ENCODE data around the gene ARHGAP4.

The ARHGAP4 gene

GRCh38 chrX:153967536-153968224 lies 41.6 kb upstream of the ARHGAP4 start:
- peaks cover 6% of the 10 kb centered on the region for H3K36me3 Mint-ChIP-seq
- H3K4me3 Mint-ChIP-seq, result peak overlapping the region; percentile 100
- H3K27me3 Mint-ChIP-seq, result no peaks in the 10 kb centered on the region
- H3K27ac Mint-ChIP-seq, result peak overlapping the region; percentile 87
- no peaks in the 10 kb centered on the region for H3K9me3 Mint-ChIP-seq
- H3K4me1 Mint-ChIP-seq, result peaks cover 35% of the 10 kb centered on the region

- H3K27ac Mint-ChIP-seq, result peak overlapping the region; percentile 87
- H3K4me3 Mint-ChIP-seq, result peak overlapping the region; percentile 100
- H3K27me3 Mint-ChIP-seq, result no peaks in the 10 kb centered on the region
- H3K9me3 Mint-ChIP-seq, result no peaks in the 10 kb centered on the region
- peaks cover 6% of the 10 kb centered on the region for H3K36me3 Mint-ChIP-seq
- H3K4me1 Mint-ChIP-seq, result peaks cover 35% of the 10 kb centered on the region
These were observed 40.9 kb upstream of the ARHGAP4 start for GRCh38 chrX:153966841-153967535.

GRCh38 chrX:153966283-153966688 lies 40.2 kb upstream of the ARHGAP4 start:
- H3K9me3 Mint-ChIP-seq, result no peaks in the 10 kb centered on the region
- peaks cover 5% of the 10 kb centered on the region for H3K36me3 Mint-ChIP-seq
- H3K27me3 Mint-ChIP-seq, result no peaks in the 10 kb centered on the region
- H3K27ac Mint-ChIP-seq, result peak overlapping the region; percentile 51
- peak overlapping the region; percentile 100 for H3K4me3 Mint-ChIP-seq
- H3K4me1 Mint-ChIP-seq, result peaks cover 35% of the 10 kb centered on the region

- Mint-ChIP-seq H3K4me3 (peak overlapping the region; percentile 30), H3K9me3 (no peaks in the 10 kb centered on the region), H3K27ac (peak overlapping the region; percentile 59), H3K36me3 (peaks cover 5% of the 10 kb centered on the region), H3K4me1 (peaks cover 35% of the 10 kb centered on the region), H3K27me3 (no peaks in the 10 kb centered on the region)
These were observed 39.3 kb upstream of the ARHGAP4 start for GRCh38 chrX:153965406-153965805.

- Mint-ChIP-seq H3K36me3 (peaks cover 5% of the 10 kb centered on the region), H3K27me3 (no peaks in the 10 kb centered on the region), H3K27ac (no peak overlapping the region)
These were observed 38.0 kb upstream of the ARHGAP4 start for GRCh38 chrX:153964105-153964504.

GRCh38 chrX:153963546-153963945 lies 37.5 kb upstream of the ARHGAP4 start:
- Mint-ChIP-seq H3K36me3 (peaks cover 5% of the 10 kb centered on the region), H3K4me1 (peaks cover 35% of the 10 kb centered on the region), H3K27ac (no peak overlapping the region), H3K27me3 (no peaks in the 10 kb centered on the region), H3K4me3 (no peak overlapping the region), H3K9me3 (no peaks in the 10 kb centered on the region)

More at GRCh38 chrX:153964105-153964504, 38.0 kb upstream of the ARHGAP4 start:
- H3K4me3 Mint-ChIP-seq, result no peak overlapping the region
- H3K9me3 Mint-ChIP-seq, result no peaks in the 10 kb centered on the region
- peaks cover 35% of the 10 kb centered on the region for H3K4me1 Mint-ChIP-seq

- Mint-ChIP-seq H3K9me3 (no peaks in the 10 kb centered on the region), H3K36me3 (no peaks in the 10 kb centered on the region), H3K27ac (no peak overlapping the region), H3K4me3 (no peak overlapping the region), H3K27me3 (no peaks in the 10 kb centered on the region), H3K4me1 (peaks cover 15% of the 10 kb centered on the region)
These were observed 35.2 kb upstream of the ARHGAP4 start for GRCh38 chrX:153961292-153961691.

- Mint-ChIP-seq H3K9me3 (no peaks in the 10 kb centered on the region), H3K27me3 (no peaks in the 10 kb centered on the region), H3K4me3 (no peak overlapping the region), H3K4me1 (peaks cover 10% of the 10 kb centered on the region), H3K27ac (no peak overlapping the region), H3K36me3 (no peaks in the 10 kb centered on the region)
These were observed 34.7 kb upstream of the ARHGAP4 start for GRCh38 chrX:153960786-153961185.

- H3K36me3 Mint-ChIP-seq, result no peaks in the 10 kb centered on the region
- no peaks in the 10 kb centered on the region for H3K9me3 Mint-ChIP-seq
- H3K27ac Mint-ChIP-seq, result no peak overlapping the region
- peaks cover 3% of the 10 kb centered on the region for H3K4me1 Mint-ChIP-seq
- no peaks in the 10 kb centered on the region for H3K27me3 Mint-ChIP-seq
- no peak overlapping the region for H3K4me3 Mint-ChIP-seq
These were observed 34.0 kb upstream of the ARHGAP4 start for GRCh38 chrX:153960077-153960476.

- Mint-ChIP-seq H3K4me1 (no peaks in the 10 kb centered on the region), H3K36me3 (no peaks in the 10 kb centered on the region), H3K27ac (no peak overlapping the region), H3K4me3 (no peak overlapping the region), H3K27me3 (no peaks in the 10 kb centered on the region), H3K9me3 (no peaks in the 10 kb centered on the region)
These were observed 33.6 kb upstream of the ARHGAP4 start for GRCh38 chrX:153959649-153960048.

- Mint-ChIP-seq H3K4me1 (no peaks in the 10 kb centered on the region), H3K27me3 (no peaks in the 10 kb centered on the region), H3K36me3 (no peaks in the 10 kb centered on the region), H3K4me3 (no peak overlapping the region), H3K27ac (no peak overlapping the region), H3K9me3 (no peaks in the 10 kb centered on the region)
These were observed 32.5 kb upstream of the ARHGAP4 start for GRCh38 chrX:153958605-153959004.

- H3K27me3 Mint-ChIP-seq, result no peaks in the 10 kb centered on the region
- H3K4me3 Mint-ChIP-seq, result no peak overlapping the region
- no peaks in the 10 kb centered on the region for H3K36me3 Mint-ChIP-seq
- no peaks in the 10 kb centered on the region for H3K9me3 Mint-ChIP-seq
- no peaks in the 10 kb centered on the region for H3K4me1 Mint-ChIP-seq
- no peak overlapping the region for H3K27ac Mint-ChIP-seq
These were observed 31.2 kb upstream of the ARHGAP4 start for GRCh38 chrX:153957224-153957623.

GRCh38 chrX:153956044-153956907 lies 30.2 kb upstream of the ARHGAP4 start:
- H3K27me3 Mint-ChIP-seq, result no peaks in the 10 kb centered on the region
- no peaks in the 10 kb centered on the region for H3K9me3 Mint-ChIP-seq
- no peak overlapping the region for H3K27ac Mint-ChIP-seq
- H3K4me1 Mint-ChIP-seq, result no peaks in the 10 kb centered on the region
- no peaks in the 10 kb centered on the region for H3K36me3 Mint-ChIP-seq
- H3K4me3 Mint-ChIP-seq, result no peak overlapping the region

- Mint-ChIP-seq H3K27me3 (no peaks in the 10 kb centered on the region), H3K4me1 (no peaks in the 10 kb centered on the region), H3K9me3 (no peaks in the 10 kb centered on the region), H3K4me3 (no peak overlapping the region), H3K27ac (no peak overlapping the region), H3K36me3 (no peaks in the 10 kb centered on the region)
These were observed 29.2 kb upstream of the ARHGAP4 start for GRCh38 chrX:153955228-153955732.

- Mint-ChIP-seq H3K36me3 (no peaks in the 10 kb centered on the region), H3K4me3 (no peak overlapping the region)
These were observed 28.6 kb upstream of the ARHGAP4 start for GRCh38 chrX:153954558-153955227.

More at GRCh38 chrX:153954558-153955227, 28.6 kb upstream of the ARHGAP4 start:
- Mint-ChIP-seq H3K27ac (no peak overlapping the region), H3K9me3 (no peaks in the 10 kb centered on the region), H3K4me1 (no peaks in the 10 kb centered on the region), H3K27me3 (no peaks in the 10 kb centered on the region)

Data from activated naive CD4-positive, alpha-beta T cell treated with anti-CD3 and anti-CD28 coated beads, Interleukin-2, amount 50 U/mL, for 24 hours (primary cell).